ENCODE data around the gene SLC22A6. TPM values are rescaled to one million over a fixed set of nuclear protein-coding genes. Genes with fewer than 3 reads are reported as not detected.

SLC22A6 gene
- not detected in 2 replicates for total RNA-seq

DNA sequence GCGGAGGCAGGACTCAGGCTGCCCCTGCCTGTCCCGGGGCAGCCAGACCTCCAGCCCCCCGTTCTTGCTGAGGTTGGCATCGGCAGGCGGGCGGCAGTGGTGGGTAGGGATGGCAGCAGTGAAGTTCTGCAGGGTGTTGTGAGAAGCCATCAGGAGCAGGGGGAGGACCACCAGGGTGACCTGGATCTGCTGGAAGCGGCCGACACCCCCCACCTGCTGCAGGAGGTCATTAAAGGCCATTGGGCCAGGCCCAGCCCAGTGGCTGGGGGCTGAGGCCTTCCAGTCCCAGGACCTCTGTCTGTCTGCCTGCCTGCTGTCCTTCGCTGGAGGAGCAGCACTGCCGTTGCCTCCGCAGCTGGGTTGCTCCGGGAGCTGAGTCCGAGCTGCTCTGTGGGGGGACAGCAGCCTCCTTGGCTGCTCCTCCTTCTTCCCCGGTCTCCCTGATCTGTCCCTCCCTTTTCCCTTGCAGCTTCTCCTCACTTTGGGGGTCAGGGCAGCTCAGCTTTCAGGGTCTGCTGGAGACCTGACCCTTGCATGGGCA is at the start of gene SLC22A6:
SLC22A6 (minus strand) TSS at position 517 of the 541 bp plus-strand sequence; CDS start at position 240, 277 bp downstream.
- intact Hi-C loops (cut with micrococcal nuclease): no loop called here

GRCh38 chr11:63032457-63032856 is 47.7 kb upstream of the SLC22A6 start:
- intact Hi-C loops (cut with micrococcal nuclease): no loop called here

GRCh38 chr11:63023841-63024648 is 39.3 kb upstream of the SLC22A6 start:
- intact Hi-C loops (cut with micrococcal nuclease): loop anchor here (1.0 to 5.0 kb wide), 3 partner anchors 118 to 644 kb away; no protein-coding TSS in a partner anchor

GRCh38 chr11:63023222-63023814 is 38.6 kb upstream of the SLC22A6 start:
- intact Hi-C loops (cut with micrococcal nuclease): loop anchor here (5.0 kb wide), 1 partner anchor 614 kb away; no protein-coding TSS in a partner anchor

- intact Hi-C loops (cut with micrococcal nuclease): loop anchor here (5.0 kb wide), 1 partner anchor 615 kb away; no protein-coding TSS in a partner anchor
These were observed 37.7 kb upstream of the SLC22A6 start for GRCh38 chr11:63022441-63022840.

DNA sequence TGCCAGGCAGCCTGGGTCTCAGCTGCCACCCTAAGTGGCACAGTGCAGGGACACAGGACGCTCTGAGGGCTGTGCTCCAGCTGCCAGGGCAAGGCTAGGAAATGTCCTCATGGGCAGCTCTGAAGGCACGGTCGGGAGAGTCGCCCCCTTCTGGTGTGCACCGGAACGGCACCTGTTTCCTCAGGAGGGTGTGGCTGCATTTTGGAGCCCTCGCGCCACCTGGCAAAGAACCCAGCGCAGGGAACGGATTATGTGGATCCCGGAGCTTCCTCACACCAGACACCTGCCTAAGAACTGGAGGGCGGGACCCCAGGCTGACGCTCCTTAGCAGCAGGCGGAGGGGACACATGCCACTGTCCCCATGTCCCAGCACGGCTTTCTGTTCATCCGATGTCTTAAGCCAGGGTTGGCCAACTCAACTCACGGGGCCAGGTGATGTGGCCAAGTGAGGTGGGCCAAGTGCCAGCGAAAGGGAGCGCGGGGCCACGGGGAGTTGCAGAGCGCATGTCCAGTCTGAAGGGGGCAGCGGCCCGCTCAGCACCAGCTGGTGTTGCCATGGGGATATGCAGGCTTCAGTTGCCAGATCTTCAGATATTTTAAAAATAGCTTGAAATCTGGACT is 36.0 kb upstream of the SLC22A6 start:
- intact Hi-C loops (cut with micrococcal nuclease): loop anchor here (5.0 kb wide), 1 partner anchor 617 kb away; no protein-coding TSS in a partner anchor

- intact Hi-C loops (cut with micrococcal nuclease): no loop called here
These were observed 34.7 kb upstream of the SLC22A6 start for GRCh38 chr11:63019506-63019905.

DNA sequence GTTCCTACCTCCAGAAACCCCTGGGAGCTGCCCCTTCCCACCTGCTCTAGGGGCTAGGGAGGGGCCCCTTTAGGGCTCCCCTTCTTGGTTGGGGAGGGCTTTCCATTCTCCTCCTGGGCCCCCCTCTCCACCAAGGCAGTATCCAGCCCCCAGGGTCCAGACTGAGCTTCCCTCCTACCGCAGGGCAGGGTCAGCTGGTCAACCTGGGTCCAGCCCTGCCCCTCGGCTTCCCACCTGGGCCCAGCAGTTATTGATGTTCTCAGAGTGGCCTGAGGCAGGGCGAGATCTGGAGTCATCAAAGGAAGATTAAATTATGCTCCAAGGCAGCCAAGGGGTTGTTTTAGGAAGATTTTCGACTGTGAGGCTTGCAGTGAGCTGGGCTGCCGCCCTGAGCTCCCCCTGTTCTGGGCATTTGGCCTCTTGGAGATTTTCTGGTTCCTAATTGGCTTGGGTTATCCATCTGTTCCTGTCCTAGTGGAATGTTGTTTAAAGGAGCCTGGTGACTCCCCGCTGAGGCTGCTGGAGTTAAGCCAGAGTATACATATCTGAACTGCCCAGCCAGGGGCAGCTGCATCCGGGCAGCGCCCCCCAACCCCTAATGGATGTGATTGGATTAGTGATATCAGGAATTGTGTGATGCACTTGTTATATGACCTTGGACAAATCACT is 32.7 kb upstream of the SLC22A6 start:
- intact Hi-C loops (cut with micrococcal nuclease): no loop called here

DNA sequence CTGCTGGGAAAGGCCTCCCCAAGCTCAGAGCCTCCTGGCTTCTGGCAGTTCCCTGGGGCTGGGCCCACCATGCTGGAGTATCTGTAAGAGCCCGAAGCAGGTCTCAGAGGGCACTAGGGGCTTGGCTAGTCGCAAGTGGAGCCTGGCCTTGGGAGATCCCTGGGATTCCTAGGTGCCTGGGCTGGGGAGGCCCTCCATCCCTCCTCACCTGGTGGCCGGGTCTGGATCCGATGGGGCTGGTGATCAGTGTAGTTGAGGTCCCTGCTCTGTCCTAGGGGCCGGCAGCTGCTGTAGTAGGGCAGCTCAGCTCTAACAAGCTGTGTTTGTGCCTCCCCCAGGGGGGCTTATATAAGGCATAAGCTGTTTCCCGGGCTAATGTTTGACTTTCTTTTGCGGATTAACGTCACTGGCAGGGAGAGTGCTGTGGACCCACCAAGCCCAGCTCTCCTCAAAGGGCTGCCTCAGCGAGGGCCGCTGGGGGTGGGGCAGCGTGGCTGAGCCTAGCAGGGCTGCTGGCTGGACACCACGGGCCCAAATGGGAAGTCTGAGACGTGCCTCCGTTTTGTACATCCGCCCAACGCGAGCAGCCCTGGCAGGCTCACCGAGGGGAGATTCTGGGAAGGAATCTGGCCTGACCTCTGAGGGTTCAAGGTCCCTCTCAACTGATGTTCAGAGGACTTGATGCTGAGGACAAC is 30.9 kb upstream of the SLC22A6 start, which contains the start of gene SLC22A8:
SLC22A8 (minus strand) TSS at position 321 of the 695 bp plus-strand sequence. CDS start 883 bp downstream, outside the sequence.
- intact Hi-C loops (cut with micrococcal nuclease): no loop called here

DNA sequence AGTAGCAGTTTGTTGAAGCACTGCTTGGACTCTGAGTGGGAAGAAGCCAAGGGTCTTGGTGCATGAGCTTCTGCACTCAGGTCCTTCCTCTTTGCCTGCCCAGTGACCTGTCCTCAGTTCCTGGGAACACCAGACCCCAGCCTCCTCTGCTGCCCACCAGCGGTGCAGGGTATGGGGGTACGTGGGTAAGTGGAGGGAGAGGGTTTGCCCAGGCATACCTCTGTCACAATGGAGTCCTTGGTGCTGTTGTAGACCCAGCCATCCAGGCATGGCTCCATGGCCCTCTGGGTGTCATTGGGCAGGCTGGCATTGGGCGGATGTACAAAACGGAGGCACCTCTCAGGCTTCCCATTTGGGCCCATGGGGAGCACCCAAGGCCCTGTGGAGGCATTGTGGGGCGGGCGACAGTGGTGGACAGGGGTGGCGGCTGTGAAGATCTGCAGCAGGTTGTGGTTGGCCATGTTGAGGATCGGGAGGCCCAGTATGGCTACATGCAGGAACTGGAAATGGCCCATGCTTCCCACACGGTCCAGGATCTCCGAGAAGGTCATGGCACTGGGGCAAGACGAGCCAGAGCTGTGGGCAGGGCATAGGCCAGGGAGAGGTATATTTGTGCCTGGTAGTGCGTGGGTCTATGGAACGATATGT is 29.8 kb upstream of the SLC22A6 start:
- intact Hi-C loops (cut with micrococcal nuclease): no loop called here

DNA sequence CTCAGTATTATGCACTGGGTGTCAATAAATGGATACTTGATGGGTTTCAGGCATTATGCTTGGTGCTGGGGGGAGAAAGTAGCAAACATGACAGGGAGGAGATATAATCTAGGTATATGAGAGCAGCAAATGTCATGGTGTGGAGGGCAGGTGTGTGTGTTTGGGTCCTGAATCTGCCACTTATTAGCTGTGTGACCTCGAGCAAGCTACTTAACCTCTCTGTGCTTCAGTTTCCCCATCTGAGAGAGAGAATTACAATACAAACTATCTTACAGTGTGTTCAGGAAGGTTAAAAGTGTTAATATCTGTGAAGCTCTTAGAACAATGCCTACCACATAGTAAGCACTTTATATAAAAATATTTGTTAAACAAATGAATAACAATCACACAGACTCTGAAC is 28.1 kb upstream of the SLC22A6 start:
- intact Hi-C loops (cut with micrococcal nuclease): no loop called here

DNA sequence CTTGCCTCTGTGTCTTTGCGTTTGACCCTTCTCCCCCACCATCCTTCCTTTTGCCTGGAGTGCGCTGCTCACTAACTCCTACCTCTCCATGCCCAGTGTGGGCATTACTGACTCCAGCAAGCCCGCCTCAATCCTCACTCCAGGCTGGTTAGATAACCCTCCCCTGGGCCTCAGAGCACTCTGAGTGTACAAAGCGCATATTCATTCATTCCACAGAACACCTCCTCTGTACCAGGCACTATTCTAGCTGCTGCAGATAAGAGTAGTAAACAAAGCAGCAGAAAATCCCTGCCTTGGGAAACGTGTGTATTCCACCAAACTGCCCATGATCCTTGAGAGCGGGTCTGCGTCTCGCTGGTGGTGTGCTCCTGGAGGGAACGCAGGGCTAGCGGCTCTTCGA is 27.7 kb upstream of the SLC22A6 start:
- intact Hi-C loops (cut with micrococcal nuclease): no loop called here

DNA sequence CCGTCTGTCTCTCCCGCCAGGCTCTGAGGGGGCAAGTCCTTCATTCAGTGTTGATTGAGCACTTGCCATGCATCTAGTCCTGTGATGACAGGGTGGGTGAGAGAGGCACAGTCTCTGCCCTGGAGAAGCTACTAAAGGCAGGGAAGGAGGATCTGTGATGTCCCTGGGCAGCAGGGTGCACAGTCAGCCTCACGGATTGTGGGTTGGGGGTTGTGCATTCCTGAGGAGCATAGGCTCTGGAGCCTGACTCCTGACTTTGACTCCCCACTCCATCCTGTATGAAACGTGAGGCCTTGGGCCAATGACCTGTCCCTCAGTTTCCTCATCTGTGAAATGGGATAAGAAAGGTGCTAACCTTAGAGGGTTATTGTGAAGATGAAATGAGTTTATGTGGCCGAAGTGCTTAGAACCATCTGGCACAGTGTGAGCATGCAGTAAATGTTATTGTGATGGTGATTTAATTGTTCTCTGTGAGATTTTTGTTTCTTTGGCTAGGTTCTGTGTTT is 26.2 kb upstream of the SLC22A6 start:
- intact Hi-C loops (cut with micrococcal nuclease): no loop called here

- intact Hi-C loops (cut with micrococcal nuclease): no loop called here
These were observed 23.2 kb upstream of the SLC22A6 start for GRCh38 chr11:63007920-63008319.

- intact Hi-C loops (cut with micrococcal nuclease): no loop called here
These were observed 16.7 kb upstream of the SLC22A6 start for GRCh38 chr11:63001456-63001855.

- intact Hi-C loops (cut with micrococcal nuclease): no loop called here
These were observed 14.9 kb upstream of the SLC22A6 start for GRCh38 chr11:62999649-63000048.

- intact Hi-C loops (cut with micrococcal nuclease): no loop called here
These were observed 14.4 kb upstream of the SLC22A6 start for GRCh38 chr11:62999156-62999555.

DNA sequence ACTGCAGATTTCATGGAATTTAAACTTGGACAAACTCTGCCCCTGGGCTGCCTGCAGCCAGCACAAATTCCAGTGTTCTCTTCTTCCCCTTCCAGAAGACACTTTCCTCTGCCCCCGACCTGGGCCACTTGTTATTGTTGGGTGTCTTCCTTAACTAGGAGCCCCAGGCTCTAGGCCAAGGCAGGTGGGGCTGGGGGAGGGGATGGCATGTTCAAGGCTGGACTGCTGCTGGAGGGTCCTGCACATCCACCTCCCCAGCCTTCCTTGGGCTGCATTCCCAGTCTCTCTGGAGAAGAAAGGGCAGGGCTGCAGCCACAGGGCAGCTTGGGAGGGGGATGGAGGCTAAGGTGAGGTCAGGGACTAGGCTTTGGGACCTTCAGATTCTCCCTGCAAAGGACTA is 11.5 kb upstream of the SLC22A6 start:
- intact Hi-C loops (cut with micrococcal nuclease): no loop called here

DNA sequence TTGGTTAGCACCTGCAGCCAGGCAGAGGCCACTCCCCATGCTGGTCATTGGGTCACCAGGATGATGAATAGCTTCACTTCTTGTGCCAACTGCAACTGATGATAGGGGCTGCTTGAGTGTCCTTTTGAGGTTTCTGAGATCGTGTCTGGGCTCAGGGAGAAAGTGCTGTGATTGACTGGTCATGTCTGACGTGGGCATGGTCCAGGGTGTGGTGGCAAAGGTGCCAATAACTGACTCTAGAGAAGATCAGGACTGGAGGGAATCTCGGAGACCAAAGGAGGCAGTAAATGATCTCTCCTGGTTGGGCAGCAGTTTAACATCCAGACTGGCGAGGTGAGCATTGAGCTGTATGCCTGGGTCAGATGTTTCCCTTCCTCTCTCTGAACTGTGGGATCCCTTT is 10.0 kb upstream of the SLC22A6 start:
- intact Hi-C loops (cut with micrococcal nuclease): no loop called here

DNA sequence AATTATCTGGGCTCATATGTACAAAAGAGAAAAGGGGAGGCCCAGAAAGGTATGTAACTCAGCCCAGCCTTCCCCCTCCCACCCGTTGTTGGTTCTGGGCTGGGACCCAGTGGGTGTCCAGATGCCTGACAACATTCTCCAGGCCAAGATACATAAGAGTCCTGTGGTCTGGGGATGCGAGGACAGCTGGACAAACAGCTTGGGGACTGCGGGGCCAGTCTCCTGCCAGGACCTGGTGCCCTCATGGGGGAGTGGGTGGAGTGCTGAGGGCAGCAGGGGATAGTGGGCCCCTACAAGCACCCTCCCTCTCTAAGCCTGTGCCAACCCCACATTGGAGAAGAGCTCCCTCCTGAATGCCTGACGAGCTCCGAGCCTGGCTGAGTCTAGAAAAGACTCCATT is 3.5 kb upstream of the SLC22A6 start:
- intact Hi-C loops (cut with micrococcal nuclease): no loop called here

All from T-helper 1 cell treated with Interleukin-12 subunit alpha and Interleukin-12 subunit beta and Interleukin-4 antibody, amounts not matched to agents 30 ng/mL and 1 ng/mL, for 36 hours (primary cell).